GM12878 (cell line): ENCODE measurements around the gene CELSR3. TPM values are rescaled to one million over a fixed set of nuclear protein-coding genes. Genes with fewer than 3 reads are reported as not detected.

ENCODE experiments used
- ATAC-seq: fragments of 200-7000 bp; cut with Tn5 transposase; 3 replicates; pipeline ENCODE4 v1.9.1; 2020; ENCODE audit warnings: mild to moderate bottlenecking, moderate library complexity
- BruUV-seq: library from RNA; stranded (reverse); fragments of 400-500 nt; replicated peaks from 2 replicates; lab custom pipeline; 2021; lab: Mats Ljungman, UMichigan
- CTCF ChIA-PET: fragments of 300-600 bp; sonication (Branson Sonifier 250); formaldehyde crosslinking; extraction: SDS; loops from one replicate; lab custom pipeline; 2021; ENCODE audit warnings: inconsistent platforms; lab: Yijun Ruan, JAX
- POLR2A ChIA-PET: fragments of 350-600 bp; formaldehyde crosslinking; extraction: SDS; loops from one replicate; lab custom pipeline; 2021; ENCODE audit warnings: inconsistent platforms; lab: Charles Lee
- RAD21 ChIA-PET: fragments of 300-600 bp; sonication (Branson Sonifier 250); formaldehyde crosslinking; loops from one replicate; lab custom pipeline; 2023; ENCODE audit warnings: antibody characterized with exemption; ENCODE audit not compliant: unreplicated experiment; lab: Charles Lee
- SMC1A ChIA-PET: fragments of 300-600 bp; sonication (Branson Sonifier 250); formaldehyde crosslinking; loops from one replicate; lab custom pipeline; 2023; ENCODE audit not compliant: unreplicated experiment, uncharacterized antibody; lab: Charles Lee
- DNase-seq: peaks from one replicate; pipeline ENCODE4 v3.0.0-alpha.2; 2011; ENCODE audit warnings: low read depth, low spot score
- FAIRE-seq: peaks from 3 replicates; lab custom pipeline; 2011; peaks lifted over from hg19 to GRCh38; lab: Jason Lieb, UNC
- H2AFZ ChIP-seq: 2 replicates; pipeline ENCODE4 v1.6.0; 2011; ENCODE audit warnings: low read depth, low read length, control low read depth; ENCODE audit not compliant: control insufficient read depth
- H3K27ac ChIP-seq: 2 replicates; pipeline ENCODE4 v1.5.1; 2011; ENCODE audit warnings: control low read depth; ENCODE audit not compliant: control insufficient read depth, insufficient read depth
- H3K27me3 ChIP-seq, 2 experiments: replicated peaks in 1 of 2; 2 replicates each; pipeline versions ENCODE4 v1.6.0 to v1.6.1; 2011; ENCODE audit warnings: low read length in 1 of 2; ENCODE audit not compliant: control insufficient read depth in 2 of 2, insufficient read depth in 2 of 2
- H3K36me3 ChIP-seq, 2 experiments: 2 replicates each; pipeline ENCODE4 v1.5.1; 2011; ENCODE audit warnings: low read length in 1 of 2; ENCODE audit not compliant: control insufficient read depth in 2 of 2, insufficient read depth in 2 of 2
- H3K4me1 ChIP-seq: 2 replicates; pipeline ENCODE4 v1.6.1; 2011; ENCODE audit warnings: mild to moderate bottlenecking, low read length, moderate library complexity, mixed read lengths; ENCODE audit not compliant: control insufficient read depth, insufficient read depth
- H3K4me2 ChIP-seq: 2 replicates; pipeline ENCODE4 v1.6.0; 2011; ENCODE audit warnings: control low read depth; ENCODE audit not compliant: control insufficient read depth, insufficient read depth
- H3K4me3 ChIP-seq: fragments of 200-600 bp; sonication (generic); 2 replicates; pipeline ENCODE4 v1.5.1; 2016
- H3K79me2 ChIP-seq: 2 replicates; pipeline ENCODE4 v1.6.0; 2011; ENCODE audit warnings: low read length; ENCODE audit not compliant: control insufficient read depth, insufficient read depth
- H3K9ac ChIP-seq: 2 replicates; pipeline ENCODE4 v1.8.0; 2011; ENCODE audit warnings: low read length, control low read depth, mixed read lengths; ENCODE audit not compliant: control insufficient read depth, insufficient read depth
- H3K9me3 ChIP-seq: replicated peaks from 3 replicates; pipeline ENCODE4 v1.5.1; 2011; ENCODE audit warnings: mild to moderate bottlenecking, low read length; ENCODE audit not compliant: control insufficient read depth, insufficient read depth
- H4K20me1 ChIP-seq: 2 replicates; pipeline ENCODE4 v1.6.0; 2011; ENCODE audit not compliant: control insufficient read depth, insufficient read depth
- CBX5 ChIP-seq: sonication (generic); IDR thresholded peaks from 2 replicates; pipeline ENCODE4 v1.6.1; 2016; ENCODE audit warnings: low read depth, moderate library complexity, mild to moderate bottlenecking, inconsistent platforms
- CHD2 ChIP-seq: IDR thresholded peaks from 2 replicates; pipeline ENCODE4 v1.6.1; 2011; ENCODE audit warnings: low read depth, low read length, improper control_type of control experiment, borderline replicate concordance
- DPF2 ChIP-seq: fragments of 450-650 bp; IDR thresholded peaks from 2 replicates; pipeline ENCODE4 v1.6.1; 2017; ENCODE audit warnings: mild to moderate bottlenecking
- EZH2 ChIP-seq: IDR thresholded peaks from 2 replicates; pipeline ENCODE4 v1.6.1; 2012; ENCODE audit warnings: low read depth, mild to moderate bottlenecking, control low read depth, inconsistent platforms, low read length, borderline replicate concordance; ENCODE audit not compliant: control insufficient read depth
- KAT2A ChIP-seq: conservative IDR thresholded peaks from 2 replicates; pipeline ENCODE4 v1.6.1; 2011; ENCODE audit warnings: low read depth, low read length; ENCODE audit not compliant: control insufficient read depth
- KDM1A ChIP-seq: fragments of 200-600 bp; sonication (generic); IDR thresholded peaks from 2 replicates; pipeline ENCODE4 v1.6.1; 2016; ENCODE audit warnings: borderline replicate concordance
- MTA3 ChIP-seq: IDR thresholded peaks from 2 replicates; pipeline ENCODE4 v1.6.1; 2012; ENCODE audit warnings: low read length, inconsistent platforms, borderline replicate concordance
- PAX8 ChIP-seq: fragments of 450-650 bp; IDR thresholded peaks from 2 replicates; pipeline ENCODE4 v1.6.1; 2017; ENCODE audit warnings: mild to moderate bottlenecking, moderate library complexity
- POLR2AphosphoS5 ChIP-seq: IDR thresholded peaks from 2 replicates; pipeline ENCODE4 v1.6.1; 2011; ENCODE audit warnings: mild to moderate bottlenecking, low read length, inconsistent platforms
- YY1 ChIP-seq: IDR thresholded peaks from 2 replicates; pipeline ENCODE4 v1.6.1; 2011; ENCODE audit warnings: low read depth, mild to moderate bottlenecking, low read length
- WGBS: methylation state at CpG from one replicate; pipeline ENCODE4 v1.1.6; 2016; ENCODE audit warnings: low lambda C conversion rate; ENCODE audit not compliant: insufficient replicate concordance, insufficient coverage; ENCODE audit errors: missing lambda C conversion rate; 5-methylcytosine and 5-hydroxymethylcytosine counted together
- in situ Hi-C: fragments of 300-500 bp; cut with MboI; formaldehyde crosslinking; loops from 9 replicates; pipeline ENCODE4 v1.14.3; 2018; ENCODE audit warnings: mixed read lengths
- intact Hi-C: fragments of 100-400 bp; cut with micrococcal nuclease; formaldehyde crosslinking; loops from one replicate; pipeline ENCODE4 v1.14.2; 2022; ENCODE audit not compliant: unreplicated experiment
- polyA plus RNA-seq, 11 experiments: library from polyadenylated mRNA; depleted of rRNA in 4 of 11; unstranded in 6 of 11; stranded (reverse) in 5 of 11; fragments of >200 nt; fragmentation: Nextera tagmentation in 4 of 11; fragmentation: Illumina TruSeq in 1 of 11; extraction: Ambion mirVana in 4 of 11; extraction: Trizol in 1 of 11; gene quantifications; 1 replicate in 1 of 11; 2 replicates in 10 of 11; pipeline versions ENCODE4 v1.2.1 to v1.2.3, GENCODE V29; 2011 to 2016; ENCODE audit warnings: inconsistent platforms in 2 of 11, missing spikeins in 2 of 11, low read depth in 1 of 11
- total RNA-seq, 4 experiments: library from RNA; depleted of rRNA in 3 of 4; stranded (reverse); fragments of >200 nt in 3 of 4; fragmentation: Illumina TruSeq in 1 of 4; extraction: Trizol in 1 of 4; gene quantifications; 2 replicates each; pipeline versions ENCODE4 v1.2.1 to v1.2.3, GENCODE V29; 2013 to 2021
- TF ChIP-seq, protein P1 (sequence below): fragments of 450-650 bp; IDR thresholded peaks from 2 replicates; pipeline ENCODE4 v1.6.1; 2016; ENCODE audit warnings: mild to moderate bottlenecking, moderate library complexity, borderline replicate concordance
- TF ChIP-seq, protein P2 (sequence below): fragments of 150-350 bp; IDR thresholded peaks from 2 replicates; pipeline ENCODE4 v1.6.1; 2014; ENCODE audit warnings: mild to moderate bottlenecking, low read depth, low read length
- TF ChIP-seq, protein P3 (sequence below): fragments of 450-650 bp; IDR thresholded peaks from 2 replicates; pipeline ENCODE4 v1.6.1; 2017; ENCODE audit warnings: mild to moderate bottlenecking, low read depth, inconsistent platforms; ENCODE audit not compliant: poor library complexity, severe bottlenecking
- TF ChIP-seq, protein P4 (sequence below): fragments of 450-650 bp; IDR thresholded peaks from 2 replicates; pipeline ENCODE4 v1.6.1; 2017; ENCODE audit warnings: antibody characterized with exemption, mild to moderate bottlenecking, moderate library complexity

CELSR3 gene
- total and polyA plus RNA-seq, 10 of the 15 experiments (the other 5 are each of a cell fraction or from before 2014, with no cell fraction given), result 0.08 to 1.6 (median 0.57) TPM

DNA sequence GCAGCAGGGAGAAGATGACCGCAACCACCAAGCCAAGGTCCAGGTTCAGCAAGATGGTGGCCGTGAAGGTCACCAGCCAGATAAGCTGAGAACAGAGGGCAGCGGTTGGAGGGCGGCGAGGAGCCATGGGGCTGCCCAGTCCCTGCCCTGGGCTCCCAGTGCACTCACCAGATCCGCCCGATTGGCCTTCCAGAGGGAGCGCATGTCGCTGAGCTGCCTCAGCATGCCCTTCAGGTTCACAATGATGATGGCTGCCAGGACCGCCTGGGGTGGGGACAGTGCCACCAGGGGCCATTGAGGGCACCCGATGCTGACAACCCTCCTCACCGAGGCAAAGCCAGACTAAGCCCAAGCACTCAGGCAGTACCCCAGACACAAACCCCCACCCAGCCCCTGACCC lies 32.8 kb downstream of the CELSR3 start:
- Histone ChIP-seq H3K4me2 (no peak overlapping the region), H3K4me3 (no peak overlapping the region), H2AFZ (no peak overlapping the region), H3K27ac (no peak overlapping the region), H3K4me1 (peaks cover 7% of the 10 kb centered on the region; the same call in 1 of the 2 replicates), H3K9me3 (no peaks in the 10 kb centered on the region), H3K27me3 (no peaks in the 10 kb centered on the region), H3K9ac (no peak overlapping the region), H4K20me1 (no peaks in the 10 kb centered on the region), H3K79me2 (peaks cover 3% of the 10 kb centered on the region), H3K36me3 (peaks cover 0 to 8% of the 10 kb centered on the region in 2 experiments; a peak in 3 of 4 replicates)
- intact Hi-C loops (no loop called here), in situ Hi-C loops (no loop called here)
- RAD21 ChIA-PET, result no interaction called here
- WGBS, result 97% methylated on average over 12 of the region's 12 CpGs
- POLR2A ChIA-PET, result no interaction called here
- no peak for DNase-seq
- no peak for ATAC-seq
- no peak for FAIRE-seq
- SMC1A ChIA-PET, result no interaction called here
- no TSS peak for BruUV-seq
- CTCF ChIA-PET, result interaction anchor here (1.5 kb wide), 1 partner anchor 194 kb away, joined by 4 read pairs; no protein-coding TSS in a partner anchor
- TF ChIP-seq, protein P1, sequence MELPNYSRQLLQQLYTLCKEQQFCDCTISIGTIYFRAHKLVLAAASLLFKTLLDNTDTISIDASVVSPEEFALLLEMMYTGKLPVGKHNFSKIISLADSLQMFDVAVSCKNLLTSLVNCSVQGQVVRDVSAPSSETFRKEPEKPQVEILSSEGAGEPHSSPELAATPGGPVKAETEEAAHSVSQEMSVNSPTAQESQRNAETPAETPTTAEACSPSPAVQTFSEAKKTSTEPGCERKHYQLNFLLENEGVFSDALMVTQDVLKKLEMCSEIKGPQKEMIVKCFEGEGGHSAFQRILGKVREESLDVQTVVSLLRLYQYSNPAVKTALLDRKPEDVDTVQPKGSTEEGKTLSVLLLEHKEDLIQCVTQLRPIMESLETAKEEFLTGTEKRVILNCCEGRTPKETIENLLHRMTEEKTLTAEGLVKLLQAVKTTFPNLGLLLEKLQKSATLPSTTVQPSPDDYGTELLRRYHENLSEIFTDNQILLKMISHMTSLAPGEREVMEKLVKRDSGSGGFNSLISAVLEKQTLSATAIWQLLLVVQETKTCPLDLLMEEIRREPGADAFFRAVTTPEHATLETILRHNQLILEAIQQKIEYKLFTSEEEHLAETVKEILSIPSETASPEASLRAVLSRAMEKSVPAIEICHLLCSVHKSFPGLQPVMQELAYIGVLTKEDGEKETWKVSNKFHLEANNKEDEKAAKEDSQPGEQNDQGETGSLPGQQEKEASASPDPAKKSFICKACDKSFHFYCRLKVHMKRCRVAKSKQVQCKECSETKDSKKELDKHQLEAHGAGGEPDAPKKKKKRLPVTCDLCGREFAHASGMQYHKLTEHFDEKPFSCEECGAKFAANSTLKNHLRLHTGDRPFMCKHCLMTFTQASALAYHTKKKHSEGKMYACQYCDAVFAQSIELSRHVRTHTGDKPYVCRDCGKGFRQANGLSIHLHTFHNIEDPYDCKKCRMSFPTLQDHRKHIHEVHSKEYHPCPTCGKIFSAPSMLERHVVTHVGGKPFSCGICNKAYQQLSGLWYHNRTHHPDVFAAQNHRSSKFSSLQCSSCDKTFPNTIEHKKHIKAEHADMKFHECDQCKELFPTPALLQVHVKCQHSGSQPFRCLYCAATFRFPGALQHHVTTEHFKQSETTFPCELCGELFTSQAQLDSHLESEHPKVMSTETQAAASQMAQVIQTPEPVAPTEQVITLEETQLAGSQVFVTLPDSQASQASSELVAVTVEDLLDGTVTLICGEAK, result no peak
- TF ChIP-seq, protein P2, sequence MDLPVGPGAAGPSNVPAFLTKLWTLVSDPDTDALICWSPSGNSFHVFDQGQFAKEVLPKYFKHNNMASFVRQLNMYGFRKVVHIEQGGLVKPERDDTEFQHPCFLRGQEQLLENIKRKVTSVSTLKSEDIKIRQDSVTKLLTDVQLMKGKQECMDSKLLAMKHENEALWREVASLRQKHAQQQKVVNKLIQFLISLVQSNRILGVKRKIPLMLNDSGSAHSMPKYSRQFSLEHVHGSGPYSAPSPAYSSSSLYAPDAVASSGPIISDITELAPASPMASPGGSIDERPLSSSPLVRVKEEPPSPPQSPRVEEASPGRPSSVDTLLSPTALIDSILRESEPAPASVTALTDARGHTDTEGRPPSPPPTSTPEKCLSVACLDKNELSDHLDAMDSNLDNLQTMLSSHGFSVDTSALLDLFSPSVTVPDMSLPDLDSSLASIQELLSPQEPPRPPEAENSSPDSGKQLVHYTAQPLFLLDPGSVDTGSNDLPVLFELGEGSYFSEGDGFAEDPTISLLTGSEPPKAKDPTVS, result no peak
- TF ChIP-seq, protein P3, sequence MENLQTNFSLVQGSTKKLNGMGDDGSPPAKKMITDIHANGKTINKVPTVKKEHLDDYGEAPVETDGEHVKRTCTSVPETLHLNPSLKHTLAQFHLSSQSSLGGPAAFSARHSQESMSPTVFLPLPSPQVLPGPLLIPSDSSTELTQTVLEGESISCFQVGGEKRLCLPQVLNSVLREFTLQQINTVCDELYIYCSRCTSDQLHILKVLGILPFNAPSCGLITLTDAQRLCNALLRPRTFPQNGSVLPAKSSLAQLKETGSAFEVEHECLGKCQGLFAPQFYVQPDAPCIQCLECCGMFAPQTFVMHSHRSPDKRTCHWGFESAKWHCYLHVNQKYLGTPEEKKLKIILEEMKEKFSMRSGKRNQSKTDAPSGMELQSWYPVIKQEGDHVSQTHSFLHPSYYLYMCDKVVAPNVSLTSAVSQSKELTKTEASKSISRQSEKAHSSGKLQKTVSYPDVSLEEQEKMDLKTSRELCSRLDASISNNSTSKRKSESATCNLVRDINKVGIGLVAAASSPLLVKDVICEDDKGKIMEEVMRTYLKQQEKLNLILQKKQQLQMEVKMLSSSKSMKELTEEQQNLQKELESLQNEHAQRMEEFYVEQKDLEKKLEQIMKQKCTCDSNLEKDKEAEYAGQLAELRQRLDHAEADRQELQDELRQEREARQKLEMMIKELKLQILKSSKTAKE, result no peak
- no peak for TF ChIP-seq KAT2A
- TF ChIP-seq YY1, result no peak
- no peak for TF ChIP-seq EZH2
- TF ChIP-seq CBX5, result no peak
- TF ChIP-seq DPF2, result no peak
- no peak for TF ChIP-seq MTA3
- TF ChIP-seq POLR2AphosphoS5, result no peak
- TF ChIP-seq KDM1A, result no peak
- TF ChIP-seq, protein P4, sequence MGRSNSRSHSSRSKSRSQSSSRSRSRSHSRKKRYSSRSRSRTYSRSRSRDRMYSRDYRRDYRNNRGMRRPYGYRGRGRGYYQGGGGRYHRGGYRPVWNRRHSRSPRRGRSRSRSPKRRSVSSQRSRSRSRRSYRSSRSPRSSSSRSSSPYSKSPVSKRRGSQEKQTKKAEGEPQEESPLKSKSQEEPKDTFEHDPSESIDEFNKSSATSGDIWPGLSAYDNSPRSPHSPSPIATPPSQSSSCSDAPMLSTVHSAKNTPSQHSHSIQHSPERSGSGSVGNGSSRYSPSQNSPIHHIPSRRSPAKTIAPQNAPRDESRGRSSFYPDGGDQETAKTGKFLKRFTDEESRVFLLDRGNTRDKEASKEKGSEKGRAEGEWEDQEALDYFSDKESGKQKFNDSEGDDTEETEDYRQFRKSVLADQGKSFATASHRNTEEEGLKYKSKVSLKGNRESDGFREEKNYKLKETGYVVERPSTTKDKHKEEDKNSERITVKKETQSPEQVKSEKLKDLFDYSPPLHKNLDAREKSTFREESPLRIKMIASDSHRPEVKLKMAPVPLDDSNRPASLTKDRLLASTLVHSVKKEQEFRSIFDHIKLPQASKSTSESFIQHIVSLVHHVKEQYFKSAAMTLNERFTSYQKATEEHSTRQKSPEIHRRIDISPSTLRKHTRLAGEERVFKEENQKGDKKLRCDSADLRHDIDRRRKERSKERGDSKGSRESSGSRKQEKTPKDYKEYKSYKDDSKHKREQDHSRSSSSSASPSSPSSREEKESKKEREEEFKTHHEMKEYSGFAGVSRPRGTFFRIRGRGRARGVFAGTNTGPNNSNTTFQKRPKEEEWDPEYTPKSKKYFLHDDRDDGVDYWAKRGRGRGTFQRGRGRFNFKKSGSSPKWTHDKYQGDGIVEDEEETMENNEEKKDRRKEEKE, result no peak
- no peak for TF ChIP-seq PAX8
- no peak for TF ChIP-seq CHD2
